Fibroblast of skin of right quadriceps (primary cell): ENCODE measurements around the gene SPEM3.
"Not testable (repeated sequence)": the region's sequence is repeated elsewhere in the genome, so short reads cannot be mapped to it uniquely, and the experiment has no call there.

Experiments used
- DNase-seq: peaks from one replicate; pipeline ENCODE4 v3.0.0-alpha.2; 2013

SPEM3 gene

DNA sequence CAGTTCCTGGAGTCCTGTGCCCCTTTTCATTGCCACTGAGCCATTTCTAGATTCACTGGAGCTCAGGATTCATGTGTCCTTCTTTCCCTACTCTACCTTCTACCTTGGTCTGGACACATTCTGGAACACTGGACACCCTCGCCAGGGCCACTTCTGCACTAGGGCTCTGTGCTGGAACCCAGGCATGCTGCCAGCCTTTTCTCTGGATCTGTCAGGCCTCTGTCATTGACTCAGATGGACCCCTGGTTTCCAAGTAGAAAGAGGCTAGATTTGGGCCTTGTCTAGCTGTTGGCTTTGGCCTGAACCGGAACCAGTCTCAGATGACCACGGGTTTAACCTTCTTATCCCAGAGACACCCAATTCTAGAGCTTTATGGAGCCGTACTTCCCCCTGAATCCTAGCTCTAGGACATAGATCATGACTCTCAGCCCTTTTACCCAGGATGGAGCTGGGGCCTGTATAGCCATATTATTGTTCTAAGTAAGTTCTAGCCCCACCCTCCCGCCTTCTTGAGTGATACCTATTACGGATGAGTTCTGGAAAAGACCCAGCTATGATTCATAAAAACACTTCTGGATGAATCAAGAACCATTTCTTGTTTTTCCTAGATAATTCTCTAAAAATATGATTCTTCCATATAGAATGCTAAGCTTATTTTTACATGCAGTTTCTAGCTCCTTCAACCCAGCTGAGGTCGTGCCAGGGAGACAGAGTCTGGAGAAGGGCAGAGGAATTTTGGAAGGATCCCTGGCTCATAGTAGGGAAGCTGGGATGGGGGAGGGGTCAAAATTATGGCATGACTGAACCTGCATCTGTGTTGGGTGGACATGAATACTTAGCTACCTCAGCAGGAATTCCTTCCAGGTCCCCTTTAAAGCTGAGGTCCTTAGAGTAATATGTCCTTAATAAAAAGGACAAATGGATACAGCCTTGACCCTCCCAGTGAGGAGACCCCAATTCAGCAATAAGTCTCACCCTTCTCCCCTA is 15.1 kb downstream of the SPEM3 start:
- DNase-seq, result peak; percentile 49

DNA sequence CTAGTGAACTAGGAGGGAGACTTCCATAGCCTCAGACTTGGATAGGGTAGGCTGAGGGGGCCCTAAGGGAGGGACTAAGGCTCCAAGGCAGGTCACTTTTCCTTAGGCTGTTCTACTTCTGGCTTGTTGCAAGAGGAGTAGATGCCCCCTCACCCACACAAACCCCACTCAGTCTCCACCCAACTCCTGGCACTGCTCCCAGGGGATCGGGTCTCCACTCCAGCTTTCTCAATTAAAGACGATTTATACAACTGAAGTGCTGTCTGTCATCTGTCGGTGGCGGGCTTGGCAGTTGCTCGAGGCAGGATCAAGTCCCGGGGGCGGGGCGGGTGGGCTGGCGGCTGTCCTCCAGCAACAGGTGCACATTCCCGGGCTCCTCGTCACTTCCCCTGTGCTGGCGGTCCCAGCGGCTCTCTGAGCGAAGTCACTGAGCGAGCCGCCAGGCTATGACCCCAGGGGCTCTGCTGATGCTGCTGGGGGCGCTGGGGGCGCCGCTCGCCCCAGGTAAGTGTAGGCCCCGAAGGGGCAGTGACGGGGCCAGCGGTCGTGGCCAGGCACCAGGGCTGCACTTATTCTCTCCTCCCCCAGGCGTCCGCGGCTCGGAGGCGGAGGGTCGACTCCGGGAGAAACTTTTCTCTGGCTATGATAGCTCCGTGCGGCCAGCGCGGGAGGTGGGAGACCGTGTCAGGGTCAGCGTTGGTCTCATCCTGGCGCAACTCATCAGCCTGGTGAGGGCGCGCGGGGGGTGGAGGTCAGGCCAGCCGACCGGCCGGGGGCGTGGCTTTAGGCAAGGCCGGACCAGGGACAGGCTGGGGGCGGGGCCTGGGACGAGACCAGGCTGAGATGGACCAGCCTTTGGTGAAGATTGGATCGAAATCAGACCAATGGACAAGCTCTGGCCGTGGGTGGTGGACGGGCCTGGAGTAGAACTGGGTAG is 16.3 kb downstream of the SPEM3 start, which contains the start of gene CHRNB1:
TSS of gene CHRNB1 (plus strand) at position 380 of the 937 bp plus-strand sequence. CDS start at position 447, 67 bp downstream.
- no peak for DNase-seq

DNA sequence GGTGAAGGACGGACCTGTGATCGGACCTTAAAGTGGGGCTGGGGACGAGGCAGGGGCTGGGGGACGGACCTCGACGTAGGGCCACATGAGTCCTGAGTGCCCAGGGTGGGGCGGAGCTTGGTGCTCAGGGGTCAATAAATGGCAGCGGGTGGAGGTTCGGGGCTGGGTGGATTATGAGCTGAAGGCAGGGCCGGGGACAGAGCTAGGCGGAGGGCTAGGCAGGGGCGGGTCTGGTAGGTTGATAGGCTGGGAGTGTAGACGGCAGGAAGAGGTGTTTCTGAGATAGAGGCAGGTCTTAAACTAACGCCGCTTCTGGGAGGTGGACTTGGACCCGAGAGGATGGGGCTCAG is 16.9 kb downstream of the SPEM3 start:
- no peak for DNase-seq

DNA sequence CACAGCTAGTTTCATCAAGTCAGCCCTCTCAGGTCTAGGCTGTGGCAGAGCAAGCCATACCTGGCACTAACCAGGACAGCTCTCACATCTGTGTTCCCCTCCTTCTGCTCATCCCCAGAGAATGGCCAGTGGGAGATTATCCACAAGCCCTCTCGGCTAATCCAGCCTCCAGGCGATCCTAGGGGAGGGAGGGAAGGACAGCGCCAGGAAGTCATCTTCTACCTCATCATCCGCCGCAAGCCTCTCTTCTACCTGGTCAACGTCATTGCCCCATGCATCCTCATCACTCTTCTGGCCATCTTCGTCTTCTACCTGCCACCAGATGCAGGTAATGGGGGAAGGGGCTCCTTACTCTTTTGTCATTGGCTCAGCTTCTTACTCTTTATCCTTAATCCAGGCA is 19.8 kb downstream of the SPEM3 start:
- no peak for DNase-seq

DNA sequence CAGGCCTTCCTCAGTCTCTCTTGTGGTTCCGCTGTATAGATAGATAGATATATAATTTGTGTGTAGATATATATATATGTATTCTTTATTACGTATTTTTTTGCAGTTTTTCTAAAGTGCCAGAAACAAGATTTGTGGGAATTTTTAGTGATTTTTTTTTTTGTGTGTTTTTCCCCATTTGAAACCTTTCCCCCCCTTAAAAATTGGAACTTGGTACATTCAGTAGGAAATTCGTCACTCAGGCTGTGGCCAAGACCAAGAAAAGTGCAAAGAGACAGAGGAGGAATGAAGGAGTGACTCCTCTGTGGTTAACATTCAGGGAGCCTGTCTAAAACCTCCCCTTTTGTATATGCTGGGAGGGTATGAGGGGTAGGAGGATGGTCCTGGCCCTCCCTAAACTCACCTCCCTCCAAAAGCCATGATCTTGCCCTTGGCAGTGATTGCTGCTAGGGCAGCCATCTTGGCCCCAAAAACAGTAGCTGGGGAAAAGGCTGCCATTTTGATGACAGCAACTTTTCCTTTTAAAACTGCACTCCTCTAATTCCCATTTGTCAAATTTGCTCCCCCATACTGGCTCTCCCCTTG is 31.4 kb downstream of the SPEM3 start:
- DNase-seq, result no peak

DNA sequence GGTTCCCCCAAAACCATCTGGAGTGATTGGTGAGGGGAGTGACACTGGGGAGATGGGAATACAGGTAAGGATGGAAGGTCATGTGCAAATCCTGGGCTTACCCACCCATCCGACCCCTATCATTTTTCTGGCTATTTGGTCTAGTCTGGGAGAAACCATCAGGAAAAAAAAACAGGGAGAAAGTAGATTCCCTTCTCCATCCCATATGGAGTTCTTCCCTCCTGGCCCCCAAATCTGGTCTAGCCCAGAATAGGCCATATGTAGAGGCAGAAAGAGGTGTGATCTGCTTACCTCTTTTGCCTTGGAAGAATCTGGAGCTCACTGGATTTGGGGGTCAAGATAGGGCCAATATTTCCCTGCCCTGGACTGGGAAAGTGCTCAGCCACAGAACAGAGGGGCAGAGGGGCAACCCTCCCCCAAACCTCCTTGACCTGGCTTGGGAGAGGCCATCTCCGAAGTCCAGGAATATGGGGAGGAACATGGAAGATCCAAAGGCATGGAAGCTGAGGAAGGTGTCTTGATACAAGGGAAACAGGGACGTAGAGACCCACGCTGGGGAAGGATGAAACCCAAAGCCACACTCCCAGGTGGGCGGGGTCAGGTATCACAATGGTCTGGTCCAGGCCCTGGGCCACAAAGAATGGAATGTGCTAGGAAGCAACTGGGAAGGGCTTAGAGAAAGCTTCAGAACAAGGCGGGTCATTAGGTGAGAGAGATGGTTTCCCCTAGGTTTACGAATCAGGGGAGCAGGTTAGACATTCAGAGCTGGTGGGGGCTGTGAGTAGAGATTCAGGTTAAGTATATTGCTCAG is 32.4 kb downstream of the SPEM3 start:
- DNase-seq, result no peak

DNA sequence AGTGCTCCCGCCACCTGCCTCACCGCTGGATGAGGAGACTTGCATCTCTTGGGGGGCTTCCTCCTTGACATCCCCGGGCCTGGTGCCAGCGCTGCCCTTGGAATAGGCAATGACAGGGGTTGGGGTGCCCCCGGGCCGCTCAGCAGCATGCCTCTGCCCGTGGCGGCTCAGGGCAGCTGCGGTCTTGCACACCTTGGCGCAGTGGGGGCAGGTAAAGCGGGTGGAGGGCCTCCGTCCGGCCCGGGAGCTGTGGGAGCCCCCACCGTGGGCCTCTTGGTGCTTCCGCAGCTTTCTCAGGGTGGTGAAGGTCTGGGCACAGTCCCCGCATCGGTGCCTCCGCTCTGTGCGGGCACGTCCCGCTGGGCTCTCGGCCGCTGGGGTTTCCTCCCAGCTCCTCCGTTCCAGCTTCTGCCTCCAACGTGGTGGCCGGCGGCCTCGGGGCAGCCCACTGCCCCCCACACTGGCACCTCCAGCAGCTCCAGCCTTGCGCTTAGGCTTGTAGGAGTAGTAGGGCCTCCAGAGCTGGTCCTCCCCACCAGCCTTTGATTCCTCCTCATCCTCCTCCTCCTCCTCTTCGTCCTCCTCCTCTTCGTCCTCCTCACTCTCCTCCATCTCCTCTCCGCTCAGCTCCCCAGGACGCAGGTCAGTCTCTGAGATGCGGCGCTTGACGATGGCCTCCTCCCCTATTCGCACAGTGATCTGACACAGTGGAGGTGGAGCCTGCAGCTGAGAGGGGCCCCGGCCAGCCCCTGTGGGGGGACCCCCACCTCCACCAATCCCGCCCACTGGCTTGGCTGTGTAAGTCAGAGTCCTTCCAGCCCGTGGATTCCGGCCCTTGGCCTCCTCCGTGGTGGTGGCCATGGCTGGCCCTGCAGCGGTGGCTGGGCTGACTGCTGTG is 34.1 kb downstream of the SPEM3 start:
- DNase-seq, result no peak

DNA sequence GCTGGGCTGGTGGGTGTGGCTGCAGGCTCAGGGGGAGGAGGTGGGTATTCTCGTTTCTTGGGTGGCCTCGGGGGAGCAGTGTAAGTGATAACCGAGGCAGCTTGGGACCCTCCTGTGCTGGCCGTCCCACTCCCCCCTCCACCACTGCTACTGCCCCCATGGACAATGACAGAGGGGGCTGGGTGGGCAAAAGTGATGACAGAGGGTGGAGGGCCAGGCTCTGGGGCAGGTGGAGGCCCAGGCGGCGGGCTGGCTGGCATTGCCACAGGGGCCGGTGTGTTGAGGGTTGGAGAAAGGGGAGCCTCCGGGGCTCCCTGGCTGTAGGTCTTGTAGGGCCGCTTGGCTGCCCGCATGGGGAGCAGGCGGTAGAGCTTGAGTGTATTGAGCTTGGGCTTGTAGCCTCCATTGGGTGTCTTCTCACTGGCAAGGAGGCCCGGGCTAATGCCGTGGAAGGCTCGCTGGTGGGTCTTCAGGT is 34.8 kb downstream of the SPEM3 start:
- DNase-seq, result no peak

DNA sequence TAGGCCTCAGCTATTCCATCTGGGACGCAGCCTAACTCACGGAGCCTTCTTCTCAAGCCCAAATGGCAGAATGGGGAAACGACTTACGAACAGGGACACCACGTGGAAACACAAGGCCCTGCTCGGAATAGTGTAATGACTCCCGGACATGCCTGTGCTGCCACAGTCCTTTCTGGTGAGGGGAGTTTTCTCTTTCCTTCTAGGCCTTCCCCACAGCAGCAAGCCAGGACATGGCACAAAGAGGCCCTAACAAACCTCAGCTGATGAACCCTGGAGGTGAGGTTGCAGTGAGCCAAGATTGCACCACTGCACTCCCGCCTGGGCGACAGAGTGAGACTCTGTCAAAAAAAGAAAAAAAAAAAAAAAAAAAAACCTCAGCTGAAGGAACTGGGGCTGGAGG is 35.4 kb downstream of the SPEM3 start:
- no peak for DNase-seq

DNA sequence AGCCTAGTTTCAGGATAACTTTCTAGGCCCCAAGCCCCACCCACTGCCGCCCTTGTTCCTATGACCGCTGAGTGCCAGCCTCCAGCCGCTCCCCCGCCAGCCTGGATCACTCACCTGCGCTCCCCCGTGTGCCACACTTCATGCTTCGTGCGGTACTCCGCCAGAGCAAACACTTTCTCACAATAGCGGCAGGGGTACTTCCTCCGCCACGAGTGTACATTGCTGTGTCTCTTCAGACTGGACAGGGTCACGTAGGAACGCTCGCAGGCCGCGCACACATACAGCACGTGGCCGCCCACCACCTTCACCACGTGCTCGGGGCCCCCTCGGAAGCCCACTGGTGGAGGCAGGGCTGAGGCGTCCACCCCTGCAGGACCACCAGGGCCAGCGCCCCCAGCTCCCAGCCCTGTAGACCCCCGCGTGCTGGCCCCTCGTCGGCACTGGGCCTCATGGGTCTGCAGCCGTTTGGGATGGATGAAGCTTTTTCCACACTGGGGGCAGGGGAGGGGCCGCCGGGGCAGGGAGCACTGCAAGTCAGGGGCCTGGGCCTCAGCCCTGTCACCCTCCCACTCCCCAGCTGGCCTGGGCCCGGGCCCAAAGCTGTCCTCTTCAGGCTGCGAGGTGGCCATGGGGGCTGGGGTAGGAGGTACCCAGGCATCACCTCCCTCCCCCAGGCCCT is 37.1 kb downstream of the SPEM3 start:
- DNase-seq, result no peak

DNA sequence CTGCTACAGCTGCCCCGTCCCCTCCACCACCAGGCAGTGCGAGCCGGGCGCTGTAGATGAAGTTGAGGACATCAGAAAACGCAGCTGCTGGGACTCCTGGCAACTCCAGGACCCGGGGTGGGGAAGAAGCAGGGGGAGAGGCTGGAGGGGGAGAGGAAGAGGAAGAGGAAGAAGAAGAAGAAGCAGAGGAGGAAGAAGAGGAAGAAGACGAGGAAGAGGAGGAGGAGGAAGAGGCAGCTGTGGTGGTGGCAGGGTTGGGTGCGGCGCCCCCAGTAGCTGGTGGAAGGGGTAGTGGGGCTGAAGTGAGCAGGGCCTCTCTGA is 37.6 kb downstream of the SPEM3 start:
- no peak for DNase-seq

DNA sequence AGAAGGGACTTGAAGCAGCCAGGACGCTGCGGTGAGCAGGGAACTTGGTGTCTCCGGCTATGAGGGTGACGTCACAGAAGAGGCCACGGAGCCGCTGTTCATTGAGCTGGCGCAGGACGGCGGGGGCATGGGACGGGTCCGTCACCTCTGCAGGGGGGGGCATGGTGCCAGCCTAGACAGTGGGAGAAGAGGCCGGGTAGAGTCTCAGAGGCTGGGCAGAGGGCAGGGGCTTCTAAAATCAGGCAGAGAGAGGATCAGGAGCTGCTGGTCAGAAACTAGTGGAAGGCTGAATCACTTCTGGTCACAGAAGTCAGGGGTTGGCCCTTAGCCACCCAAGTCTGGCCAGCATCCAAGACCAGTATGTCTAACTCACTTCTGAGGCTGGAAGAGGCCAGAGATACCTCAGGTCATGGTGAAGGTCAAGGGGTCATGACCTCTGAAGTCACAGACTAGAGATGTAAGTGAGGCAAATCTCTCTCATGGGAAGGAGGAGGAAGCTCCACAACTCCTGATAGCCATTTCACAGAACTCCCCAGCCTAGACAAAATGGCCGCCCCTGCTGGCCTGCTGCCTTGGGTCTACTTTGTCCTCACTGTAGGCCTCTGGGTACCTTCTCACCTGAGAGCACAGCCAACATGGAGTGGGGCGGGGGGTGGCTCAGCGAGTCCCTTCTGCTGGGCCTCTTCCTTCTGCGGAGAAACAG is 38.1 kb downstream of the SPEM3 start:
- DNase-seq, result no peak

DNA sequence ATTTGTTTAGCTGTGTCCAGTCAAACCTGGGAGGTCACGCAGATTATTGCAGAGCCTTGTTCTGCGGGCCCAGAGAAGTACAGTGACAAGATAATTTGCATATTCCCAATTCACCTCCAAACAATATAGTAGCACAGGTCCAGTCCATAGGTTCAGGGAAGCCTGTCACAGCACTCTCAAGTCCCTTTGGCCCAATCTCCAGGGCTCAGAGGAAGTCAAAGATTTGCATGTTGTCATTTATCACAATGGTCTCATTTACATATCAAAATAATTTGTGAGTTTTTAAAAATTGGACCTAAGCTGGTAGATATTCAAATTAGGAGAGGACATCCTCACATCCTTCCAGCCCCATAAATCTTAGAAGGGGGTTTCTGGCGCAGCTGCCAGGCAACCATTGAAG is 38.8 kb downstream of the SPEM3 start:
- no peak for DNase-seq

DNA sequence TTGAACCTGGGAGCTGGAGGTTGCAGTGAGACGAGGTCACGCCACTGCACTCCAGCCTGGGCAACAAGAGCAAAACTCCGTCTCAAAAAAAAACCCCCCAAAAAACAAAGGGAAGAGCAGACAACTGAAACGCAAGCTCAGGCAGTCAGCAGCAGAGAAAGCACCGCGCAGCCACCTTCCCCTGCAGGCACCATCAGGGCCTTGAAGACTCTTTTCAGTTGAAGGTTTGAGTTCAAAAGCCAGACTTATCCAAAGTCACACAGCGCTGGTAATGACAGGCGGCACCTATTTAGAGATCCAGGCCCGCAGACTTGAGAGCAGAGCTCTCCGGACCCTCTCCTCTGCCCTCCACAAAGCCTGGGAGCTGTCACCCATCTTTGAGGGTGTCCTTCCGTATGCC is 39.6 kb downstream of the SPEM3 start:
- no peak for DNase-seq

DNA sequence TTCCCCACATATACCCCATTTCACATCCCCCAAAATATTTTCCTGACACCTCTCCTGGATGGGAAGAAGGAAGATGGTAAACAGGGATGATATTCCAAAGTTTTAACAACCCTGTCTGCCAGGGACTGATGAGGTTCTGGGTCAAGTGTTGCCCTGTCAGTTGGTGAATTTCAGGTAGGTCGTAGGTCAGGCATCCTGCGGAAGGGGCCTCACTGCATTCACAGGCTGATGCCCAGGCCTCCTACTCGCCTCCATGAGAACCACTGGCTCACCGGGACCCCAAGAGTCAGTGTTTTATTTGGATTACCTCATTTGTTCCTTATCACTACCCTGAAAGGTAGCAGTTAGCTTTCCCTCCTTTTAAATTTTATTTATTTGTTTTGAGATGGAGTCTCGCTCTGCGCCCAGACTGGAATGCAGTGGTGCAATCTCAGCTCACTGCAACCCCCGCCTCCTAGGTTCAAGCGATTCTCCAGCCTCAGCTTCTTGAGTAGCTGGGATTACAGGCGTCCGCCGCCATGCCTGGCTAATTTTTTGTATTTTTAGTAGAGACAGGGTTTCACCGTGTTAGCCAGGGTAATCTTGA is 40.2 kb downstream of the SPEM3 start:
- DNase-seq, result no peak

DNA sequence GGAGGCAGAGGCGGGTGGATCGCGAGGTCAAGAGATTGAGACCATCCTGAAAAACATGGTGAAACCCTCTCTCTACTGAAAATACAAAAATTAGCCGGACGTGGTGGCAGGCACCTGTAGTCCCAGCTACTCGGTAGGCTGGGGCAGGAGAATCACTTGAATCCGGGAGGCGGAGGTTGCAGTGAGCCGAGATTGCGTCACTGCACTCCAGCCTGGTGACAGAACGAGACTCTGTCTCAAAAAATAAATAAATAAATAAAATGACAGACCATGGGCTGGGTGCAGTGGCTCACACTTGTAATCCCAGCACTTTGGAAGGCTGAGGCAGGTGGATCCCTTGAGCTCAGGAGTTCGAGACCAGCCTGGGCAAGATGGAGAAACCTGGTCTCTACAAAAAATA is 41.2 kb downstream of the SPEM3 start:
- not testable (repeated sequence) for DNase-seq

DNA sequence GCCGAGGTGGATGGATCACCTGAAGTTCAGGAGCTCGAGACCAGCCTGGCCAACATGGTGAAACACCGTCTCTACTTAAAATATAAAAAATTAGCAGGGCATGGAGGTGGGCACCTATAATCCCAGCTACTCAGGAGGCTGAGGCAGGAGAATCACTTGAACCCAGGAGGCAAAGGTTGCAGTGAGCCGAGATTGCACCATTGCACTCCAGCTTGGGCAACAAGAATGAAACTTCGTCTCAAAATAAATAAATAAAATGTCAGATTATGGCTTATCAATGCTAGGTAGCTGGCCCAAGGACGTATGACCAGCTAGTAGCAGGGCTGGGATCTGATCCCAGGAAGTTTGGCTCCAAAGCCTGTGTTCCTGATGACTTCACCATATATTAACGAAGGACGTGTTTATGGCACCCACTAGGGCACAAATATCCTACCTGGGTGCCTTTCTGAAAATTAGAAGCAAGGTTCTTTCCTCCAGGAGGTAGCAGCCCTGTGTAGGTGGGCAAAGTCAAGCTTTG is 41.9 kb downstream of the SPEM3 start:
- not testable (repeated sequence) for DNase-seq

DNA sequence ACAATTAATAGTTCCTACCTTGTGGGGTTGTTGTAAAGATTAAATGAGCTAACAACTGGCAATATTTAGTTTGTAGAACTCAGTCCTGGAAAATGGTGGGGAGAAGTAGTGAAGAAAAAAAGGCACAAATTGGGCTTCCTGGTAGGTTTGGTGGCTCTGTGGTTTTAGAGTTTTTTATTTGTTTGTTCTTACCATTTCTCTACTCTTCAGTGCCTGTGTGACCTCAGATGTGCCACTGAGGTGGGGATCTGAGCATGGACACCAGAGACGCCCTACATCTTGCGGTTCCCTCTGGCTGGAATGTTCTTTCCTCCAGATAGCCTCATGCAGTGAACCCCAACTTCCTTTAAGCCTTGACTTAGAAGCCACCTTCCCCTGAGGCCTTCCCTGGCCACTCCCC is 43.1 kb downstream of the SPEM3 start:
- DNase-seq, result no peak

DNA sequence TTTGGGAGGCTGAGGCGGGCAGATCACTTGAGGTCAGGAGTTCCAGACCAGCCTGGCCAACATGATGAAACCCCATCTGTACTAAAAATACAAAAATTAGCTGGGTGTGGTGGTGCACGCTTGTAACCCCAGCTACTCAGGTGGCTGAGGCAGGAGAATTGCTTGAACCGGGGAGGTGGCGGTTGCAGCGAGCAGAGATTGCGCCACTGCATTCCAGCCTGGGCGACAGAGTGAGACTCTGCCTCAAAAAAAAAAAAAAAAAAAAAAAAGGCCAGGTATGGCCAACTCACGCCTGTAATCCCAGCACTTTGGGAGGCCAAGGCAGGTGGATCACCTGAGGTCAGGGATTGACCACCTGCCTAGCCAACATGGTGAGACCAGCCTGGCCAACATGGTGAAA is 46.1 kb downstream of the SPEM3 start:
- not testable (repeated sequence) for DNase-seq
